Activated naive CD4-positive, alpha-beta T cell treated with anti-CD3 and anti-CD28 coated beads, Interleukin-2, amount 10 ng/mL, durations not matched to agents 7 days and 5 days (primary cell): ENCODE results near the gene TLNRD1.
A peak's percentile ranks its signal among the peaks of the same experiment; 100 is the strongest.

ENCODE experiments used
- CTCF ChIA-PET: fragments of 350-600 bp; sonication (Branson Sonifier 250); formaldehyde crosslinking; loops from one replicate; lab custom pipeline; 2021; ENCODE audit warnings: antibody characterized with exemption; lab: Charles Lee
- DNase-seq: peaks from one replicate; pipeline ENCODE4 v3.0.0-alpha.2; 2020
- H3K27ac Mint-ChIP-seq: one replicate; pipeline ENCODE4 v1.8.0; 2021; ENCODE audit warnings: mild to moderate bottlenecking, moderate library complexity, mixed read lengths
- H3K27me3 Mint-ChIP-seq: one replicate; pipeline ENCODE4 v1.8.0; 2021; ENCODE audit warnings: mild to moderate bottlenecking, mixed read lengths
- H3K36me3 Mint-ChIP-seq: one replicate; pipeline ENCODE4 v1.8.0; 2021; ENCODE audit warnings: mixed read lengths
- H3K4me1 Mint-ChIP-seq: one replicate; pipeline ENCODE4 v1.8.0; 2021; ENCODE audit warnings: mixed read lengths
- H3K4me3 Mint-ChIP-seq: one replicate; pipeline ENCODE4 v1.8.0; 2021; ENCODE audit warnings: mild to moderate bottlenecking, moderate library complexity, mixed read lengths
- H3K9me3 Mint-ChIP-seq: one replicate; pipeline ENCODE4 v1.8.0; 2021; ENCODE audit warnings: mixed read lengths

Gene TLNRD1

DNA sequence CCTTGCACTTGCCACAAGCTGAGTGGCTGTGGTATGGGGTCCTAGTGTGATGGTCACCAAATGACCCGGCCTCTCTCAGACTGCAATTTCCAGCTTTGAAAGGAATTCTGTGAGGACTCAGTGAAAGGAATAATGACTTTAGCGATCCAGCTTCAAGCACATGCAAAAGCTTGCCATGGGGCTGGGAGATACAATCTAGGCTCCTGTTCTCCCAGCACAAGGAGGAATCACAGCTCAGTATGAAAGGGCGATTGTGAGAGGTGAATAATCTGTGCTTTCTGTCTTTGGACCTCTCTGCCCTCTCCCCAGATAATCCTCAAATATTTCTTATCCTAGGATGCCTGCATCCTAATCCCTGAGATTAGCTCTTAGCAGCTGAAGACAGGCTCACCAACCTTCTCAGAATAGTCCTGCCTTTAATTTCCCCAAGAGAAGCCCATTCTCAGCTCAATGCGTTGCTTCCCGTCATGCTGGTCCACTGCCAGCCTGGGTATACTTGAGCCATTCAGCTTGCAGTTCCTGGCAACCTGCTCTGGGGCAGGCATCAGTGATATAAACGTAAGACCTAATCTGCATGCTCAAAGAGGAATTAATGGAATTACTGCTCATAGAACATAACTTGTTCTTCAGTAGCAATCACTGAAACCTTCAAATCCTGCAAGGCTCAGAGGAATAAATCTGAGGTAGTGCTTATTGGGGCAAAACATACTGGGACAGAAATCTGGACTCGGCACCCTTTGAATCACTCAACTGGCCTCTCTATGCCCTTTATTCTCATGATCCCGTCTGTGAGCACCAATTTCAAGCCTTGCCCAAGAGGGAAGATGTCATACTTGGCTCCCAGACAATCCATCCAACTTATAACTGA, 15.1 kb downstream of the TLNRD1 start:
- H3K4me3 Mint-ChIP-seq = no peak overlapping the region
- no peaks in the 10 kb centered on the region for H3K9me3 Mint-ChIP-seq
- no peak for DNase-seq
- H3K27ac Mint-ChIP-seq = no peak overlapping the region
- peaks cover 7% of the 10 kb centered on the region for H3K36me3 Mint-ChIP-seq
- CTCF ChIA-PET = interaction anchor here (0.7 kb wide), 1 partner anchor 281 kb away, joined by 3 read pairs; no protein-coding TSS in a partner anchor
- H3K4me1 Mint-ChIP-seq = no peaks in the 10 kb centered on the region
- no peaks in the 10 kb centered on the region for H3K27me3 Mint-ChIP-seq

DNA sequence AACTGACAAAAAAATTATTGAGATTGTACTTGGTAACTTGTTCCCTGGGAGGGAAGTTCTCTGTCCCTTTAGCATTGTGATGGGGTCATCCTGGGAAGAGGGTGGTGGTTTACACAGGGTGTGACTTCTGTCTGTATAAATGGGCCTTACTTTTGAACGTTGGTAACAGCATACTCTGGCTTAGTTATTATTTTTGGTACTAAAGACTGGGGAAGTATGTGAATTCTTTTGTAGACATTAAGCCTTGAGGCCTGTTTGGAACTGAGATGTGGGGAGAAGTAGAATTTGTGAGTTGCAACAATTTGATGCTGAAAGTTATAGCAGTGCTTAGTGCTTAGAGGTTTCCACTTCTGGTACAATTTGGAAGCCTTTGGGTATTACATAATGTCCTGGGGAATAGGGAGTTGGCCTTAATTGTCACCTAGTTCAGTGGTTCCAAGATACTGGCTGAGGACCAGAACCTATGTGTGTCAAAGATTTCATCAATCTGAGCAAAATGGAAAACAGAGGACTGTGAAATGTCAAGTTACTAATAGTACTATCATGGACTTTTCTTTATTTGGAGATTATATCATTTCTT, 15.9 kb downstream of the TLNRD1 start:
- Mint-ChIP-seq H3K27ac (no peak overlapping the region), H3K36me3 (peaks cover 6% of the 10 kb centered on the region), H3K4me3 (no peak overlapping the region), H3K4me1 (no peaks in the 10 kb centered on the region), H3K27me3 (no peaks in the 10 kb centered on the region), H3K9me3 (no peaks in the 10 kb centered on the region)
- CTCF ChIA-PET = no interaction called here
- DNase-seq = no peak

DNA sequence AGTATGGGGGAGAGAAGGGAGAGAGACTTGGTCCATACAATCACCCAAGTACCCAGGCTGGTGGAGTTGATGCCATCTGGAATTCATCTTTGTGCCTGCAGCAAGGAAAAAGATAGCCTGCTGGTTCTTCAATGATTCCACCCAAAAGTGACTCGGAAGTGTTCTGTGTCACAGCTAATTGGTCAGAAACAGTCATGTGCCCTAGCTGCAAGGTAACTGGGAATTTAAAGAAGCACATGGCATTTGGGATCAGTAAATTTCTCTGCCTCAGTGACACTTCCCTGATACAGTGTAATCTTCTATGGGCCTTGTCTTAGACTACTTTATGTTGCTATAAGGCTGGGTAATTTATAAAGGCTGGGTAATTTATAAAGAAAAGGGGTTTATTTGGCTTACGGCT, 17.5 kb downstream of the TLNRD1 start:
- DNase-seq = no peak
- no peaks in the 10 kb centered on the region for H3K9me3 Mint-ChIP-seq
- peaks cover 2% of the 10 kb centered on the region for H3K36me3 Mint-ChIP-seq
- H3K4me1 Mint-ChIP-seq = peaks cover 3% of the 10 kb centered on the region
- H3K27me3 Mint-ChIP-seq = no peaks in the 10 kb centered on the region
- H3K4me3 Mint-ChIP-seq = no peak overlapping the region
- H3K27ac Mint-ChIP-seq = no peak overlapping the region
- CTCF ChIA-PET = no interaction called here

DNA sequence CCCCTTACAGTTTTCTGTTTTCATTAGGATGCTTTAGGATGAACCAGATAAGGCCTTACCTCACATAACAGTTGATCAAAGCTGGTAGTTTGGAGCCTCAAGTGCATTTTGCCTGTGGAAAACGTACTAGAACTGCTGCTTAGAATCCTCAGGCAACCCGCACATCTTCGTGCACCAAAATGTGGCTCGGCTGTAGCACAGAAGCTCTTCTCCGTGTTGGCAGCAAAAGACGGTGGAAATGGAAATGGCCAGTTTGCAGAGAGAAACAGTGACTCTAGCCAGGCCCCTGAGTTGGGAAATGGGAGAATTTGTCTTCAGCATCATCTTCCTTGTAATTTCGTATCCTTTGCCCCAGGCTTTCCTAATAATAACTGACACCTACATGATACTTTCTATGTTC, 20.6 kb downstream of the TLNRD1 start:
- CTCF ChIA-PET = interaction anchor here (2.0 kb wide), 1 partner anchor 245 kb away, joined by 8 read pairs; no protein-coding TSS in a partner anchor

GRCh38 chr15:81023483-81024264, 23.0 kb downstream of the TLNRD1 start:
- Mint-ChIP-seq H3K4me1 (peaks cover 23% of the 10 kb centered on the region), H3K27me3 (no peaks in the 10 kb centered on the region), H3K4me3 (no peak overlapping the region), H3K9me3 (no peaks in the 10 kb centered on the region), H3K27ac (peak overlapping the region; percentile 34), H3K36me3 (no peaks in the 10 kb centered on the region)
- CTCF ChIA-PET = interaction anchor here (1.0 to 1.1 kb wide), 2 partner anchors 243 to 252 kb away, joined by 3 to 4 read pairs; no protein-coding TSS in a partner anchor
- DNase-seq = no peak

More for the DNA sequence above, 20.6 kb downstream of the TLNRD1 start:
- Mint-ChIP-seq H3K4me3 (no peak overlapping the region), H3K36me3 (no peaks in the 10 kb centered on the region), H3K27me3 (no peaks in the 10 kb centered on the region), H3K9me3 (no peaks in the 10 kb centered on the region), H3K27ac (no peak overlapping the region), H3K4me1 (peaks cover 23% of the 10 kb centered on the region)
- no peak for DNase-seq

DNA sequence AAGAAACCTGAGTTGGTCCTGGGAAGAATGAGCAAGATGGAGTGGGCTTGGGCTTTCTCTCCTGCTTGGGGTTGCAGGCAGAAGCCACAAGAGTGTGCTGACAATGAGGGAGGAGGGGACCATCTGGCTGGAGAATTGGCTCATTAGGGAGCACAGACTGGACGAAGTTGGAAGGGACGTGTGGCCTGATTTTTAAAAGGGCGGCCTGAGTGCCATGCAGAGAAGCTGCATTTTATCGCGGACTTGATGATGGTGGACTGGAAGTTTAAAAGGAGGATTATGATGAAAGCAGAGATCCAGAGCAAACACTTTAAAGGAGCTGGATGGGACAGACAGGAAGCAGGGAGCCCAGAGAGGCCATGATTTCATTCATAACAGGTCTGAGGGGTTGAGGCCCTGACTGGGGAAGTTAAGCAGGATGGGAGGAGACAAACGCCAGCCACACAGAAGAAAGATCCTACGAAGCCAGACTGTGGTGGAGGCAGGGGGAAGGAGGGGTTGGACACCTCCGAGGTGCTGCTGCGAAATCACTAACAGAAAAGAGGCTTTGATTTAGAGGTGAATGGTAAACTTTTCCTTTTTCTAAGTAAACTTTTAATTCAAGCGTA, 23.6 kb downstream of the TLNRD1 start:
- H3K27me3 Mint-ChIP-seq = no peaks in the 10 kb centered on the region
- H3K9me3 Mint-ChIP-seq = no peaks in the 10 kb centered on the region
- H3K27ac Mint-ChIP-seq = peak overlapping the region; percentile 34
- H3K4me1 Mint-ChIP-seq = peaks cover 23% of the 10 kb centered on the region
- DNase-seq = no peak
- H3K4me3 Mint-ChIP-seq = no peak overlapping the region
- CTCF ChIA-PET = interaction anchor here (1.0 to 1.1 kb wide), 2 partner anchors 242 to 251 kb away, joined by 3 to 4 read pairs; no protein-coding TSS in a partner anchor
- no peaks in the 10 kb centered on the region for H3K36me3 Mint-ChIP-seq

DNA sequence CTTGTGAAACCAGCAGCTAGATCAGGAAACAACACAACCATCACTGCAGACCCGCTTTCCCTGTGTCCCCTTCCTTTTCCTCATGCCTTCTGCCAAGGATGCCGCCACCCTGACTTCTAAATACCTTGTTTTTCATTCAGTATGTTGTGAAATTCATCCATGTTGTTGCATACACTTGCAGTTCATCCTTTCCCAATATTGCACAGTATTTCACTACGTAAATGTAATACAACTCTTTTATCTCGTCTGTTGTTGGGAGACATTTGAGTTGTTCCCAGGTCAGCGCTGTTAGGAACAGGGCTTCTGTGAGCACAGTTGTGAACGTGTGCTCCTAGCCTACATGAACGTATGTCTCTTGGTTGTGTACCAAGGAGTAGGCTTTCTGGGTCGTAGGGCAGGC, 24.2 kb downstream of the TLNRD1 start:
- peaks cover 28% of the 10 kb centered on the region for H3K4me1 Mint-ChIP-seq
- no peak overlapping the region for H3K4me3 Mint-ChIP-seq
- H3K36me3 Mint-ChIP-seq = peaks cover 3% of the 10 kb centered on the region
- H3K9me3 Mint-ChIP-seq = peaks cover 6% of the 10 kb centered on the region
- no peak overlapping the region for H3K27ac Mint-ChIP-seq
- CTCF ChIA-PET = interaction anchor here (1.1 kb wide), 1 partner anchor 242 kb away, joined by 4 read pairs; no protein-coding TSS in a partner anchor
- no peaks in the 10 kb centered on the region for H3K27me3 Mint-ChIP-seq
- DNase-seq = no peak

GRCh38 chr15:81025721-81026370, 25.1 kb downstream of the TLNRD1 start:
- H3K36me3 Mint-ChIP-seq = peaks cover 3% of the 10 kb centered on the region
- CTCF ChIA-PET = interaction anchor here (1.5 kb wide), 1 partner anchor 240 kb away, joined by 4 read pairs; no protein-coding TSS in a partner anchor
- no peaks in the 10 kb centered on the region for H3K27me3 Mint-ChIP-seq
- DNase-seq = no peak
- H3K9me3 Mint-ChIP-seq = peaks cover 9% of the 10 kb centered on the region
- H3K4me3 Mint-ChIP-seq = no peak overlapping the region
- peaks cover 33% of the 10 kb centered on the region for H3K4me1 Mint-ChIP-seq
- no peak overlapping the region for H3K27ac Mint-ChIP-seq

GRCh38 chr15:81026836-81027599, 26.3 kb downstream of the TLNRD1 start:
- DNase-seq = no peak
- Mint-ChIP-seq H3K4me1 (peaks cover 33% of the 10 kb centered on the region), H3K27me3 (peaks cover 7% of the 10 kb centered on the region), H3K27ac (no peak overlapping the region), H3K36me3 (peaks cover 4% of the 10 kb centered on the region), H3K9me3 (peaks cover 11% of the 10 kb centered on the region), H3K4me3 (no peak overlapping the region)
- CTCF ChIA-PET = interaction anchor here (1.5 kb wide), 1 partner anchor 239 kb away, joined by 4 read pairs; no protein-coding TSS in a partner anchor

GRCh38 chr15:81029414-81030300, 28.9 kb downstream of the TLNRD1 start:
- Mint-ChIP-seq H3K9me3 (peaks cover 11% of the 10 kb centered on the region), H3K4me3 (no peak overlapping the region), H3K4me1 (peaks cover 18% of the 10 kb centered on the region), H3K27ac (no peak overlapping the region), H3K27me3 (peaks cover 7% of the 10 kb centered on the region), H3K36me3 (peaks cover 4% of the 10 kb centered on the region)
- no peak for DNase-seq
- CTCF ChIA-PET = no interaction called here

- peaks cover 4% of the 10 kb centered on the region for H3K36me3 Mint-ChIP-seq
- H3K9me3 Mint-ChIP-seq = peaks cover 11% of the 10 kb centered on the region
- peaks cover 13% of the 10 kb centered on the region for H3K4me1 Mint-ChIP-seq
- CTCF ChIA-PET = no interaction called here
- peaks cover 7% of the 10 kb centered on the region for H3K27me3 Mint-ChIP-seq
- no peak overlapping the region for H3K4me3 Mint-ChIP-seq
- H3K27ac Mint-ChIP-seq = no peak overlapping the region
- DNase-seq = no peak
Measured at GRCh38 chr15:81030301-81030750, 29.6 kb downstream of the TLNRD1 start.

DNA sequence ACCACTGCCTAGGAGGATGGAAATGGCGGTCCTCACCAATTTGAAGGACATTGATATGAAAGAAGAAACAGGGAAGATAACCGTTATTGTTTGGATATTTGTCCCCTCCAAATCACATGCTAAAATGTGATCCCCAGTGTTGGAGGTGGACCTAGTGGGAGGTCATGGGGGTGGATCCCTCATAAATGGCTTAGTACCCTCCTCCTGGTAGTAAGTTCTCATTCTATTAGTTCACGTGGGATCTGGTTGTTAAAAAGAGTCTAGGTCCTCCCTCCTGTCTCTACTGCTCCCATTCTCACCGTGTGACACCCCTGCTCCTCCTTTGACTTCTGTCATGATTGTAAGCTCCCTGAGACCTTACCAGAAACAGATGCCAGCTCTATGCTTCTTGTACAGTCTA, 30.5 kb downstream of the TLNRD1 start:
- Mint-ChIP-seq H3K27ac (no peak overlapping the region), H3K4me1 (peaks cover 13% of the 10 kb centered on the region), H3K36me3 (peaks cover 4% of the 10 kb centered on the region), H3K4me3 (no peak overlapping the region), H3K9me3 (peaks cover 11% of the 10 kb centered on the region), H3K27me3 (peaks cover 7% of the 10 kb centered on the region)
- DNase-seq = no peak
- CTCF ChIA-PET = no interaction called here
